Measurements from ENCODE around the gene ZNF100. TPM values are rescaled to one million over a fixed set of nuclear protein-coding genes. Genes with fewer than 3 reads are reported as not detected.
A peak's percentile ranks its signal among the peaks of the same experiment; 100 is the strongest.
"Not testable (repeated sequence)": the region's sequence is repeated elsewhere in the genome, so short reads cannot be mapped to it uniquely, and the experiment has no call there.

ZNF100 gene
- 3.7 TPM for total RNA-seq

DNA sequence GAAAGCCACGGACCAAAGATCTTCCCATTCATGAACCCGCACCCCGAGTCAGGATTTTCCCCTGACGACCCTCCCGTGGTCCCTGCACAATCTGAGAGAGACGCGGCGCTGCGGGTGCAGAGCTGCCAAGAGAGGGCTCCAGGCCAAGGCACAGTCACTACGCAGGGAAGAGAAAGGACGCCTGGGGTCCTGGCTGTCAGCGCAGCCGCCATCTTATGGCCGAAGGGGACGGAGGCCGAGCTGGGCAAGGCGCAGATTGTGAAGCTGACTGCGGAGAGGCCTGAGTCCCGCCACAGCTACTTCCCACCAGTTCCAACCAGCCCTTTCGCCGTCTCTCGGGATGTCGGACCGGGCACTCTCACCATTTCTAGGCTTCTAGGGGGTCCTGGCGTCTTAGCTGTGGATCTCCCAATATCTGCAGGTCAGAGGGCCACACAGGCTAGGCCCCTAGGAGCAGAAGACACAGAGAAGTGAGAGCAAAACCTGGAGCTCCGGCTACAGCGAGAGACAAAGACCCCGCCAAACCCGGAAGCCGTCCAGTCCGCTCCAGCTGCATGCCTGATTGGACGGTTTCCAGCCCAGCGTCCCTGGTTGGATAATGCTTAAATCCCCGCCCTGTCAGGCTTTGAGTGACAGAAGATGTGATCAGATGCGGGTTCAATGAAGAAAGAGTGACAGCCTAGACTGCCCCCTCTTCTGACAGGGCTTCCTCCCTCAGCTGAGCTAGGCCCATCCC, at the start of gene ZNF100:
ZNF100 (minus strand) TSS at position 515 of the 736 bp plus-strand sequence; CDS start at position 365, 150 bp downstream.
- H3K9me3 ChIP-seq (ENCODE audit: control insufficient read depth in 3 of 3, low read length in 3 of 3), result no peaks in the 10 kb centered on the region

DNA sequence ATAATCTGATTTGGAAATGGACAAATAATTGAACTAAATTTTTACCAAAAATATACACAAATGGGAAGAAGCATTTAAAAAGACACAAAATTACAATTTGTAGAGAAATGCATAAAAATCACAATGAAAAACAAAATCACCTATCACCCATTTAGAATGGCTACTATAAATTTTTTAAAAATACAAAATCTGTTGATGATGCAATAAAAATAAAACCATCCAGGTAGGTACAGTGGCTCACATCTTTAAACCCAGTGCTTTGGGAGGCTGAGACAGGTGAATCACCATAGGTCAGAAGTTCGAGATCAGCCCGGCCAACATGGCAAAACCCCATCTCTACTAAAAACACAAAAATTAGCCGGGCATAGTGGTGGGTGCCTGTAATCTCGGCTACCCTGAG, 45.1 kb upstream of the ZNF100 start:
- Histone ChIP-seq H3K4me1 (ENCODE audit: control insufficient read depth in 3 of 3, insufficient read depth in 3 of 3, low read length in 3 of 3) (no peaks in the 10 kb centered on the region), H3K9me3 (ENCODE audit: control insufficient read depth in 3 of 3, low read length in 3 of 3) (peaks cover 9 to 31% (median 23%) of the 10 kb centered on the region in 3 donors), H3K27me3 (ENCODE audit: control insufficient read depth in 3 of 3, insufficient read depth in 3 of 3, low read length in 3 of 3) (no peaks in the 10 kb centered on the region), H3K9ac (ENCODE audit: low read depth in 1 of 3, low read length in 3 of 3) (no peak overlapping the region), H3K27ac (ENCODE audit: low read depth, low read length) (no peak overlapping the region), H3K4me3 (ENCODE audit: low read length in 3 of 3) (peak overlapping the region in 1 of 3 donors; percentile 12), H3K36me3 (ENCODE audit: control insufficient read depth in 3 of 3, insufficient read depth in 3 of 3, low read length in 3 of 3) (peaks cover 38 to 79% (median 69%) of the 10 kb centered on the region in 3 donors)

More for the DNA sequence above, at the start of gene ZNF100:
- Histone ChIP-seq H3K27ac (ENCODE audit: low read depth, low read length) (peak within 1 kb of the TSS; percentile 90), H3K9ac (ENCODE audit: low read depth in 1 of 3, low read length in 3 of 3) (peak within 1 kb of the TSS; percentile 91 to 99 (median 98)), H3K4me3 (ENCODE audit: low read length in 3 of 3) (peak within 1 kb of the TSS; percentile 96 to 97 (median 97)), H3K27me3 (ENCODE audit: control insufficient read depth in 3 of 3, insufficient read depth in 3 of 3, low read length in 3 of 3) (no peaks in the 10 kb centered on the region), H3K36me3 (ENCODE audit: control insufficient read depth in 3 of 3, insufficient read depth in 3 of 3, low read length in 3 of 3) (peaks cover 3 to 14% (median 7%) of the 10 kb centered on the region in 3 donors), H3K4me1 (ENCODE audit: control insufficient read depth in 3 of 3, insufficient read depth in 3 of 3, low read length in 3 of 3) (peaks cover 2 to 5% (median 4%) of the 10 kb centered on the region in 3 donors)

DNA sequence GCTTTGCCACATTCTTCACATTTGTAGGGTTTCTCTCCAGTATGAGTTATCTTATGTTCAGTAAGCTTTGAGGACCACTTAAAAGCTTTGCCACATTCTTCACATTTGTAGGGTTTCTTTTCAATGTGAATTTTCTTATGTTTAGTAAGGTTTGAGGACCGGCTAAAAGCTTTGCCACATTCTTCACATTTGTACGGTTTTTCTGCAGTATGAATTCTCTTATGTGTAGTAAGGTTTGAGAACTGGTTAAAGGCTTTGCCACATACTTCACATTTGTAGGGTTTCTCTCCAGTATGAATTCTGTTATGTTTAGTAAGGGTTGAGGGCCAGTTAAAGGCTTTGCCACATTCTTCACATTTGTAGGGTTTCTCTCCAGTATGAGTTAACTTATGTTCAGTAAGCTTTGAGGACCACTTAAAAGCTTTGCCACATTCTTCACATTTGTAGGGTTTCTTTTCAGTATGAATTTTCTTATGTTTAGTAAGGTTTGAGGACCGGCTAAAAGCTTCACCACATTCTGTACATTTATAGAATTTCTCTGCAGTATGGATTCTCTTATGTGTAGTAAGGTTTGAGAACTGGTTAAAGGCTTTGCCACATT, 41.1 kb upstream of the ZNF100 start:
- not testable (repeated sequence) for H3K27ac ChIP-seq (ENCODE audit: low read depth, low read length); H3K27me3 ChIP-seq (ENCODE audit: control insufficient read depth in 3 of 3, insufficient read depth in 3 of 3, low read length in 3 of 3); H3K4me1 ChIP-seq (ENCODE audit: control insufficient read depth in 3 of 3, insufficient read depth in 3 of 3, low read length in 3 of 3); H3K9ac ChIP-seq (ENCODE audit: low read depth in 1 of 3, low read length in 3 of 3)
- peaks cover 25 to 47% (median 41%) of the 10 kb centered on the region in 3 donors for H3K36me3 ChIP-seq (ENCODE audit: control insufficient read depth in 3 of 3, insufficient read depth in 3 of 3, low read length in 3 of 3)
- H3K4me3 ChIP-seq (ENCODE audit: low read length in 3 of 3), result peak overlapping the region in 1 of 3 donors; percentile 24
- peaks cover 8 to 36% (median 27%) of the 10 kb centered on the region in 3 donors for H3K9me3 ChIP-seq (ENCODE audit: control insufficient read depth in 3 of 3, low read length in 3 of 3)

DNA sequence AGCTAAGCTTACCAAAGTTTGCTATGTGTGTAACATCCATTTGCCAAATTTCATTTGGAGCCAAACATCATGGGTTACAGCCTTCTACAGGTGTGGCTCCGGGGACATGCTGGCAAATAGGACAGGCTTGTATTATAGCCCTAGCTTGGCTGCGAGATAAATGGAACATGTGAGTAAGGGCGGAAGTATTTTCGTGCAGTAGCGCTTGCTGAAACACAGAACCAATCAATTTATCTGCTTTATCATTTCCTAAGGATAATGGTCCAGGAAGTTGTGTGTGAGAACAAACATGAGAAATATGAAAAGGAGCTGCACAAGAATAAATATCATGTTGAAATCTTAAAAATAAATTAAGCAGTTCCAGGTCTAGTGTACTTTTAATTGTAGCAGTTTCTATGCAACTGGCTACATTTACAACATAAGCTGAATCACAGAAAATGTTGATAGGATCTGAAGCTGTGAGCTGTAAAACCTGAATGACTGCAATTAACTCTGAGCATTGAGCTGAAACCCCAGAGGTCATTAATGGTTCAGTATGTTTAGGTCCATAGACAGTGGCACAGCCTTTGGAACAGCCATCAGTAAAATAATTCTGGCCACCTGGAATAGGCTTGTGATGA, 22.2 kb upstream of the ZNF100 start:
- Histone ChIP-seq H3K27me3 (ENCODE audit: control insufficient read depth in 3 of 3, insufficient read depth in 3 of 3, low read length in 3 of 3) (no peaks in the 10 kb centered on the region), H3K36me3 (ENCODE audit: control insufficient read depth in 3 of 3, insufficient read depth in 3 of 3, low read length in 3 of 3) (no peaks in the 10 kb centered on the region), H3K27ac (ENCODE audit: low read depth, low read length) (no peak overlapping the region), H3K9ac (ENCODE audit: low read depth in 1 of 3, low read length in 3 of 3) (no peak overlapping the region), H3K4me3 (ENCODE audit: low read length in 3 of 3) (no peak overlapping the region), H3K4me1 (ENCODE audit: control insufficient read depth in 3 of 3, insufficient read depth in 3 of 3, low read length in 3 of 3) (no peaks in the 10 kb centered on the region), H3K9me3 (ENCODE audit: control insufficient read depth in 3 of 3, low read length in 3 of 3) (peaks cover 0 to 3% (median 0%) of the 10 kb centered on the region in 3 donors)

DNA sequence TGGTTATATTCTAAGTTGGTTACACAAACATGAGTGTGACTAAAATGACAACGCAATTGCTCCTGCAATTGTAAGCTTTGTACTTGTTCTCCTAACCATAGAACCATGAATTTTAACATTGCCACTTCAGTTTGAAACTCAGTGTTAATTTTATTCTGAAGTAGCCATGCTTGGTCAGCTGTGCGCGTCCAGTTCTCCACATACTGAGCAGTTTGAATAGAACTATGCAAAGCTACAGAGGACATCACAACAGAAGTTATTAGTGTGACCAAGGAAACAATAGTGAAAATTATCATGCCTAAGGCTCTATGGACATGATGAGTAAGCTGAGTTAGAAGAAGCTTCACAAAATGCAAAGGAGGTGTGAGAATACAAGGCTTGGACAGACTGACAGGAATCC, 19.6 kb upstream of the ZNF100 start:
- Histone ChIP-seq H3K36me3 (ENCODE audit: control insufficient read depth in 3 of 3, insufficient read depth in 3 of 3, low read length in 3 of 3) (no peaks in the 10 kb centered on the region), H3K4me1 (ENCODE audit: control insufficient read depth in 3 of 3, insufficient read depth in 3 of 3, low read length in 3 of 3) (no peaks in the 10 kb centered on the region), H3K9me3 (ENCODE audit: control insufficient read depth in 3 of 3, low read length in 3 of 3) (peaks cover 0 to 2% (median 0%) of the 10 kb centered on the region in 3 donors), H3K4me3 (ENCODE audit: low read length in 3 of 3) (no peak overlapping the region), H3K9ac (ENCODE audit: low read depth in 1 of 3, low read length in 3 of 3) (no peak overlapping the region), H3K27ac (ENCODE audit: low read depth, low read length) (no peak overlapping the region), H3K27me3 (ENCODE audit: control insufficient read depth in 3 of 3, insufficient read depth in 3 of 3, low read length in 3 of 3) (no peaks in the 10 kb centered on the region)

DNA sequence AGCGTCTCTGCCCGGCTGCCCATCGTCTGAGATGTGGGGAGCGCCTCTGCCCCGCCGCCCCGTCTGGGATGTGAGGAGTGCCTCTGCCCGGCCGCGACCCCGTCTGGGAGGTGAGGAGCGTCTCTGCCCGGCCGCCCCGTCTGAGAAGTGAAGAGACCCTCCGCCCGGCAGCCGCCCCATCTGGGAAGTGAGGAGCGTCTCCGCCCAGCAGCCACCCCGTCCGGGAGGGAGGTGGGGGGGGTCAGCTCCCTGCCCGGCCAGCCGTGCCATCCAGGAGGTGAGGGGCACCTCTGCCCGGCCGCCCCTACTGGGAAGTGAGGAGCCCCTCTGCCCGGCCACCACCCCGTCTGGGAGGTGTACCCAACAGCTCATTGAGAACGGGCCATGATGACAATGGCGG, 8.4 kb upstream of the ZNF100 start:
- H3K4me3 ChIP-seq (ENCODE audit: low read length in 3 of 3); H3K4me1 ChIP-seq (ENCODE audit: control insufficient read depth in 3 of 3, insufficient read depth in 3 of 3, low read length in 3 of 3); H3K27me3 ChIP-seq (ENCODE audit: control insufficient read depth in 3 of 3, insufficient read depth in 3 of 3, low read length in 3 of 3); H3K36me3 ChIP-seq (ENCODE audit: control insufficient read depth in 3 of 3, insufficient read depth in 3 of 3, low read length in 3 of 3); H3K27ac ChIP-seq (ENCODE audit: low read depth, low read length); H3K9me3 ChIP-seq (ENCODE audit: control insufficient read depth in 3 of 3, low read length in 3 of 3); H3K9ac ChIP-seq (ENCODE audit: low read depth in 1 of 3, low read length in 3 of 3): not testable (repeated sequence)

DNA sequence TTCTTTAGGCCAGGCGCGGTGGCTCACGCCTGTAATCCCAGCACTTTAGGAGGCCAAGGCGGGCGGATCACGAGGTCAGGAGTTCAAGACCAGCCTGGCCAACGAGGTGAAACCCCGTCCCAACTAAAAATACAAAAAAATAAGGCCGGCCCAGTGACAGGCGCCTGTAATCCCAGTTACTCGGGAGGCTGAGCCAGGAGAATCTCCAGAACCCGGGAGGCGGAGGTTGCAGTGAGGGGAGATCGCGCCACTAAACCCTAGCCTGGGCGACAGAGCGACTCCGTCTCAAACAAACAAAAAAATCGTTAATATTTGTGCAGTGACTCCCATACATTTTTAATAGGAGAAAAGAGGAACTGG, 694 bp downstream of the ZNF100 start:
- H3K9ac ChIP-seq (ENCODE audit: low read depth in 1 of 3, low read length in 3 of 3), result peak overlapping the region; percentile 91 to 99 (median 98)
- not testable (repeated sequence) for H3K27me3 ChIP-seq (ENCODE audit: control insufficient read depth in 3 of 3, insufficient read depth in 3 of 3, low read length in 3 of 3); H3K4me1 ChIP-seq (ENCODE audit: control insufficient read depth in 3 of 3, insufficient read depth in 3 of 3, low read length in 3 of 3); H3K9me3 ChIP-seq (ENCODE audit: control insufficient read depth in 3 of 3, low read length in 3 of 3)
- peak overlapping the region; percentile 96 to 97 (median 97) for H3K4me3 ChIP-seq (ENCODE audit: low read length in 3 of 3)
- peaks cover 6 to 15% (median 7%) of the 10 kb centered on the region in 3 donors for H3K36me3 ChIP-seq (ENCODE audit: control insufficient read depth in 3 of 3, insufficient read depth in 3 of 3, low read length in 3 of 3)
- H3K27ac ChIP-seq (ENCODE audit: low read depth, low read length), result peak overlapping the region; percentile 90

DNA sequence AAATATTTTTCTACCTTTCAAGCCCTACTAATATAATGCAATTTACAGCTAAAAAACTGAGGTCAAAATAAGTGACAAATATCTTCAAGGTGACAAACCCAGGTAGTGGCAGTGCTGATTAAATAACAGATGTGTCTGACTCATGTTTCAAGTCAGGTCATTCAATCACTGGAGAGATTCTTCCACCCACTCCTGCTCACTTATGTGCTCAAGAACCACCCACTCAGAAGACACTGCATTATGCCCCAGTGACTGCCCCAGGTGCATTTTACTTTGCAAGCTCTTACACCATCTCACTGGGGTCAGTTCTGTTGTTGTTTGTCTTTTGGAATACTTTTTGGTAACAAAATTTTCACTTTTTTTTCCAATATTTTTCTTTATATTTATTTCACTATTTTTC, 2.2 kb downstream of the ZNF100 start:
- H3K27ac ChIP-seq (ENCODE audit: low read depth, low read length), result no peak overlapping the region
- H3K36me3 ChIP-seq (ENCODE audit: control insufficient read depth in 3 of 3, insufficient read depth in 3 of 3, low read length in 3 of 3), result peaks cover 6 to 16% (median 7%) of the 10 kb centered on the region in 3 donors

DNA sequence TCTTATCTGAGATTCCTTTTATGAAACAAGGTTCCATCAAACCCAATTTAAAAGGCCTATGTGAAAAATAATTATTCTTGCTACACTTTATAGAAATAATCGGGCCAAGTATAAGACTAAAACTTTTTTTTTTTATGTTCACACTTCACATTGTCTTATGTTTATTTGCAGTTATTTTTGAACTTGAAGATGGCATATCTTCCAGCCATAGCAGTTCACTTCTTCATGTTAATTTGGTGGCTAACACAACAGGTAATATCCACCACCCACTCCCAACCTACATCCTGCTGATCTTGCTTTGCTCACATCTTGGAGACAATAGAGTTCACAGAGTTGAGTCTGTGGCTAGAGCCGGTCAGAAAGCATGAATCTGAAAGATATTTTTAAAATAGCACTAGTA, 5.8 kb downstream of the ZNF100 start:
- not testable (repeated sequence) for H3K9me3 ChIP-seq (ENCODE audit: control insufficient read depth in 3 of 3, low read length in 3 of 3); H3K27ac ChIP-seq (ENCODE audit: low read depth, low read length); H3K4me1 ChIP-seq (ENCODE audit: control insufficient read depth in 3 of 3, insufficient read depth in 3 of 3, low read length in 3 of 3); H3K9ac ChIP-seq (ENCODE audit: low read depth in 1 of 3, low read length in 3 of 3); H3K4me3 ChIP-seq (ENCODE audit: low read length in 3 of 3); H3K27me3 ChIP-seq (ENCODE audit: control insufficient read depth in 3 of 3, insufficient read depth in 3 of 3, low read length in 3 of 3)
- peaks cover 8 to 32% (median 22%) of the 10 kb centered on the region in 3 donors for H3K36me3 ChIP-seq (ENCODE audit: control insufficient read depth in 3 of 3, insufficient read depth in 3 of 3, low read length in 3 of 3)

More for the DNA sequence above, 2.2 kb downstream of the ZNF100 start:
- H3K9ac ChIP-seq (ENCODE audit: low read depth in 1 of 3, low read length in 3 of 3), result no peak overlapping the region
- no peak overlapping the region for H3K4me3 ChIP-seq (ENCODE audit: low read length in 3 of 3)
- no peaks in the 10 kb centered on the region for H3K9me3 ChIP-seq (ENCODE audit: control insufficient read depth in 3 of 3, low read length in 3 of 3)
- H3K27me3 ChIP-seq (ENCODE audit: control insufficient read depth in 3 of 3, insufficient read depth in 3 of 3, low read length in 3 of 3), result no peaks in the 10 kb centered on the region
- H3K4me1 ChIP-seq (ENCODE audit: control insufficient read depth in 3 of 3, insufficient read depth in 3 of 3, low read length in 3 of 3), result peaks cover 2 to 5% (median 4%) of the 10 kb centered on the region in 3 donors

DNA sequence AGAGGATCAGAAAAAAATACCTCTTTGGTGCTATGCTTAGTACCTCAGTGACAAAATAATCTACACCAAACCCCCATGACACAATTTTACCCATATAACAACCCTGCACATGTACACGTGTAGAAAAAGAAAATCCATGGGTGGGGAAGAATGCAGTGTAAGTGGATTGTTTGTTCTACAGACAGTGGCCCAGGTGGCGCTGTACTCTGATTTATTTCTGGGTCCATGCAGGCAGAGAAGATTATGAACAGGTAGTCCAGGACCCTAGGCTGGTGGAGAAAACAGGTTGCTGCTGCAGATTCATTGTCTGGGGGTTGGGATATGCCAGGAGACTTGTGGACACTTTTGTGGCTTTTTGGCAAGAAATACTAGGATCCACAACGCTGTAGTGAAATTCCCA, 9.1 kb downstream of the ZNF100 start:
- Histone ChIP-seq H3K4me3 (ENCODE audit: low read length in 3 of 3) (no peak overlapping the region), H3K27ac (ENCODE audit: low read depth, low read length) (no peak overlapping the region), H3K4me1 (ENCODE audit: control insufficient read depth in 3 of 3, insufficient read depth in 3 of 3, low read length in 3 of 3) (no peaks in the 10 kb centered on the region), H3K36me3 (ENCODE audit: control insufficient read depth in 3 of 3, insufficient read depth in 3 of 3, low read length in 3 of 3) (peaks cover 8 to 32% (median 14%) of the 10 kb centered on the region in 3 donors), H3K9me3 (ENCODE audit: control insufficient read depth in 3 of 3, low read length in 3 of 3) (no peaks in the 10 kb centered on the region), H3K27me3 (ENCODE audit: control insufficient read depth in 3 of 3, insufficient read depth in 3 of 3, low read length in 3 of 3) (no peaks in the 10 kb centered on the region), H3K9ac (ENCODE audit: low read depth in 1 of 3, low read length in 3 of 3) (no peak overlapping the region)

Data from skeletal muscle tissue (tissue), 4 donors.